ENCODE data around the gene KCNE4. TPM values are rescaled to one million over a fixed set of nuclear protein-coding genes. Genes with fewer than 3 reads are reported as not detected.

Gene KCNE4, protein sequence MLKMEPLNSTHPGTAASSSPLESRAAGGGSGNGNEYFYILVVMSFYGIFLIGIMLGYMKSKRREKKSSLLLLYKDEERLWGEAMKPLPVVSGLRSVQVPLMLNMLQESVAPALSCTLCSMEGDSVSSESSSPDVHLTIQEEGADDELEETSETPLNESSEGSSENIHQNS
- total RNA-seq, result 3.0 TPM
- long read RNA-seq, partial matches to known transcripts, result 0 of 3 reads
- long read RNA-seq, other reads (novel, unspliced or antisense), result 3 of 3 reads

- intact Hi-C loops (cut with micrococcal nuclease), result no loop called here
- peak; percentile 36 for DNase-seq
- ATAC-seq, result peak; percentile 33
Observed at GRCh38 chr2:223051693-223052289, at the start of gene KCNE4. Gene KCNE4, plus strand, starts transcription at chr2:223052190. Its CDS starts 641 bp downstream, at chr2:223052831.

DNA sequence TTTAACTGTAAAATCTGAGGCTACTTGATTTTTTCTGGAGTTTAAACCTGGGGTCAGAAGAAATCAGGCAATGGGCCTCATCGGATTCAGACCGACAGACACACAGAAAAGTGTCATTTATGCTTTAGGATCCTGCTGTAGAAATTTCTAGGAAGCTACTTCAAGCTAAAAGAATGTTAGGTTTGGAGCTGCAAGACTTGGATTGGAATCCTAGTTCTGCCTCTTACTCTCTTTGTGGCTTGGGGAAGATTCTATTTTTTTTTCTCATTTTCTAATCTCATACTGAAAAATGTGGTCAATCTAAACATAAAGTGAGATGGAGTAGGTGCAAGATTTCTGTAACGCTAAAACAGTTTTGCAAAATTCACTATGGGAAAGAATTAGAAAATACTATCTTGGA, 48.8 kb upstream of the KCNE4 start:
- no peak for DNase-seq
- ATAC-seq, result no peak
- intact Hi-C loops (cut with micrococcal nuclease), result no loop called here

- ATAC-seq (no peak), DNase-seq (no peak)
- intact Hi-C loops (cut with micrococcal nuclease), result no loop called here
Observed at GRCh38 chr2:223005496-223005895, 46.5 kb upstream of the KCNE4 start.

GRCh38 chr2:223007531-223007930, 44.5 kb upstream of the KCNE4 start:
- ATAC-seq, result no peak
- intact Hi-C loops (cut with micrococcal nuclease), result no loop called here
- no peak for DNase-seq

GRCh38 chr2:223008162-223008561, 43.8 kb upstream of the KCNE4 start:
- intact Hi-C loops (cut with micrococcal nuclease), result no loop called here
- ATAC-seq, result peak; percentile 55
- peak; percentile 30 for DNase-seq

GRCh38 chr2:223008956-223009355, 43.0 kb upstream of the KCNE4 start:
- intact Hi-C loops (cut with micrococcal nuclease), result no loop called here

GRCh38 chr2:223010641-223011040, 41.3 kb upstream of the KCNE4 start:
- DNase-seq (no peak), ATAC-seq (no peak)
- intact Hi-C loops (cut with micrococcal nuclease), result no loop called here

More at GRCh38 chr2:223008956-223009355, 43.0 kb upstream of the KCNE4 start:
- DNase-seq (no peak), ATAC-seq (no peak)

DNA sequence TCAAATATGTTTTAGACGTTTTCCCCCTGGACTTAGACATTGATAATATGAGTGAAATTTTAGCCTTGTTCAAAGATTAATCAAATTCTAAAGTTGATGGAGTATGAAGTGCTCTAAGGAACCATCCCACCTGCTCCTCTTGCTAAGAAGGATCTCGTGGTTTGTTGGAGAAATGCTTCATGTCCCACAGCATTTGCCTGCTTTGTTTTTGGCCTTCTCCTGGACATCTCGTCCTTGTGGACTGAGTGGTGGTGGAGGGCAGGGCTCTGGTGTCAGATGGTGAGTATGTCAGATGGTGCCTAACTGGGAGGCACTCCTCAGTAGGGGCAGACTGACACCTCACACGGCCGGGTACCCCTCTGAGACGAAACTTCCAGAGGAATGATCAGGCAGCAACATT, 39.7 kb upstream of the KCNE4 start:
- intact Hi-C loops (cut with micrococcal nuclease), result no loop called here
- no peak for ATAC-seq

DNA sequence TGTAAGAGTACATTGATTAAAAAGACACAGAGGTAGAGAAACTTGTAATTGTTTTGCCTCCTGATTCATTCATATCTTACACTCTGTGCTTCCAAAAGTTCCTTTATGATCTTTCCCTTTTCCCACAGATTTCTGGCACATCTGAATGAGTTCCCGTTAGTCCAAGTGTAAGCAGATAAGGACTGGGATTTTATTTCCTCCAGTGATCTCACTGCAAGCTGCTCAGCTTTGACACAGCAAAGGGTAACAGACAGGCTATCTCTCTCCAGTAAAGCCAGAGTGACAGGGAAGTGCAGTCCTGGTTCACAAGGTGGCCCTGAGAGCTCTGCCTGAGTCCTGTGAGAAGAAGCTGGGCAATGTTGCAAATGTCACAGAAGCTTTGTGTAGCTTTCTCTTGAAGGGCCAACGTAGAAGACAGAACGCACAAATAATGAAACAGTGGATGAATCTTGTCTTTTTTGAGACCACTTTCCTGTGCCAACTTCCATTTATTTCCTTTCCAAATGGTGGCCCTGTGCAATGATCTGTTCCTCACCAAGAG, 32.5 kb upstream of the KCNE4 start:
- no peak for DNase-seq
- ATAC-seq, result peak; percentile 85
- intact Hi-C loops (cut with micrococcal nuclease), result no loop called here

More for the DNA sequence above, 39.7 kb upstream of the KCNE4 start:
- DNase-seq, result no peak

DNA sequence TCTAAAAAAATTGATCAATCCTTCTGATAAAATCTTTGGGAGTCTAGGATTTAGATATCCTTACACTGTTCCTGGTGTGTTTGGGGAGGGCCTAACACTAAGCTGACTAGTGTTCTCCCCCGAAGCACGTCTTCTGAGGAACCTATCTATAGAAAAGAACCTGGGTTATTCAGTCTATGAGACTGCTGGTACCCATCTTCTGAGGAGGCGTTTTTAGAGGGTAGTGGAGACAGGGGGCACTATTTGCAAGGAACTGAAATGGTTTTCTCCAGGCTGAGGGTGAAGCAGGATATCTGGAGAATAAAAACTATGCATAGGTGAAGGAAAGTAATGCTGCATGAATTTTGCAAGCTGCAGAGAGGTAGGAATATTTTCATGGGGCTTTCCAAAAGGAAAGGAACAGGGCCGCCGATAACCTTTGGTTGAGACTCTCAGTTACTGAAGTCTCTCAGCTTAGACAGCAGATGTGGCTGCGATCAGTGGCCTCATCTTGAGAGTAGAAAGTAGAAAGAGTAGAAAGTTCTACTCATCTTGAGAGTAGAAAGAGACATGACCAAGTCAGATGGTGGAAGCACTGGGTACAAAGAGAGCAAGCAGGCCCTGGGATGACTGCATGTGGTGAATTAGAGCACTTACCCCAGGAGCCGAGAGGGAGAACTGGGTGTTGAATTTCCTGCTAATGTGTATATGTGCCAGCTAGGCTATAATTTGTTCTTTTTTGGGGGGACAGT, 31.8 kb upstream of the KCNE4 start:
- intact Hi-C loops (cut with micrococcal nuclease), result no loop called here
- ATAC-seq, result no peak
- no peak for DNase-seq

DNA sequence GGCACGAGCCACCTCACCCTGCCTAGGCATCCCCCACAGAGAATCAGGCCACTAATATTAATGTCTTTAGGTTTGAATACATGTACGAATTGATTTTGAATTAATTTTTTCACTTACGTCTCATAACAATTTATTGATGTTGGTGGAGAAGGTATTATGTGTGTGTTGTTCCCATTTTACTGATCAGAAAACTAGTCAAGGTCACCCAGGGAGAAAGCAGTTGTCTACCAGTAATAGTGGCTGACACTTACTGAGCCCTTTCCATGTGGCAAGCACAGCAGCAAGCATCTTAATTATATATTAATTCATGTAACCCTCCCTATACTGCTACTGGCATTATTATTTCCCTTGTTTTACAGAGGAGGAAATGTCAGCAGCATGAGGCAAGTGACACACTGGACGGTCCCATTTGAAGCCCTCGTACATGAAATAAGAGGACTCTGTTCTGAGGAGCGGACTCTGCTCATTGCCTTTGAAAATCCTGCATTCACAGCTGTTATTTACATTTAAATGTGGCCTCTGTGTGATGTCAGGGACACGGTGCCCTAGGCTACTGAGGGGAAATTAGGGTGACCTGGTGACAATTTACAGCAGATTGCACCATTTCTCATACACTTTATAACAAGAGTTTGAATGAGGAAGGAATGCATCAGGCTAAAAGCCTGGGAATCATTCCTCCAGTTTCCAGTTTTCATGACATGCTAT, 30.9 kb upstream of the KCNE4 start:
- ATAC-seq (no peak), DNase-seq (no peak)
- intact Hi-C loops (cut with micrococcal nuclease), result no loop called here

DNA sequence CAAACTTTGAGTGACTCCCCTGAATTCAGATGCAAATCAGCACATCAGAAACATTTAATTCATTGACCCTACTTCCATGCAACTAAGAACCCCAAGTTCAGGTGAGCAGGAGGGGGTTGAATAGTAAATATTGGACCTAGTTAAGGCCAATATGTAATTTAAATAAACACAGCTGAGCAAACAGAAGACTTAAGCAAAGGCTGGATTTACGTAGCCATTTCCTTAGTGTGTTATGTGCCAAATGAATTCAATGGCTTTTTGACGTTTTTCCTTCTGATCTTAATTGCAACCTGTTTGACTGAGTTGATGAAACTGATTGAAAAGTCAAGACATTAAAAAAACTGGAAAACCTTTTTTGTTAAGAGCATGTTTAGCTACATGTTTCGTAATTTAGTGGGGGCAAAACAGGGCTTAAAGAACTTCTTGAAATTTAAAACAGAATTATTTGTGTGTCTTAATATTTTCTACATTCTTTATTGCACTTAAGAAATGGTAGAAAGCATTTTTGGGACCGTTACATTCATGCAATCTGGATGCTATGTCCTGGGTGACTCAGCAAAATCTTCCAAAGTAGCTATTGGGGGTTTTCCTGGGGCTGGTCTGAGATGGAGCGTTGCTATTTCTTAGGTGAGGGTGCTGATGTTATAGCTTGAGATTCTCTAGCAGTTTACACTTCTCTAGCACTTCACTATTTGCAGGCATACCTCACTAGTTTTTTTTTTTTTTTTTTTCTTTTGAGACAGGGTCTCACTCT, 25.5 kb upstream of the KCNE4 start:
- DNase-seq (no peak), ATAC-seq (no peak)
- intact Hi-C loops (cut with micrococcal nuclease), result no loop called here

- no peak for ATAC-seq
- intact Hi-C loops (cut with micrococcal nuclease), result no loop called here
- no peak for DNase-seq
Observed at GRCh38 chr2:223027442-223027841, 24.5 kb upstream of the KCNE4 start.

DNA sequence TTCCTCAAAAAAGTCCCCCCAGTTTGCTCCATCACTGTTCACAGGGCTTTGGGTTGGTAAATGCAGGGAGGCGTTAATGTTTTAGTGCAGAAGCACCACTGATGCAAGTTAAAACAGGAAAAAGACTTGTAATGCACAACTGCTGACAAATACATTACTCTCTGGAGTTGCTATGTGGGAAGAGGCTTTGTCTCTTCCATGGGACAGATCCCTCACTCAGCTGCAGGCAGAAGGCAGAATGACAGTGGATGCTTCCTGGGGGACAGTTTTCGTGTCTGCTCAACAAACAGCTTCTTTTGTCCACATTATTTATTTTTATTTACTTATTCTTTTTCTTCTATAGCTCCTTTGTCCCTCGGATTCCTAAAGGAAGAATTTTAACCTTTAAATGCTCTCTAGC, 22.7 kb upstream of the KCNE4 start:
- DNase-seq (no peak), ATAC-seq (no peak)
- intact Hi-C loops (cut with micrococcal nuclease), result no loop called here

- ATAC-seq (no peak), DNase-seq (no peak)
- intact Hi-C loops (cut with micrococcal nuclease), result no loop called here
Observed at GRCh38 chr2:223032187-223033142, 19.5 kb upstream of the KCNE4 start.

GRCh38 chr2:223034221-223034975, 17.6 kb upstream of the KCNE4 start:
- DNase-seq (no peak), ATAC-seq (no peak)
- intact Hi-C loops (cut with micrococcal nuclease), result no loop called here

GRCh38 chr2:223036790-223037444, 15.1 kb upstream of the KCNE4 start:
- ATAC-seq (no peak), DNase-seq (no peak)
- intact Hi-C loops (cut with micrococcal nuclease), result no loop called here

Measured in left ventricle myocardium superior (tissue), 1 donor.